Activated T-cell treated with anti-CD3 and anti-CD28 coated beads, Interleukin-2, amount 50 U/mL, for 4 hours (primary cell): ENCODE data around the gene GLE1. TPM values are rescaled to one million over a fixed set of nuclear protein-coding genes. Genes with fewer than 3 reads are reported as not detected.
A peak's percentile ranks its signal among the peaks of the same experiment; 100 is the strongest.

ENCODE experiments used
- ATAC-seq, 2 donors: fragments of 200-7000 bp; cut with Tn5 transposase; one replicate each; pipeline ENCODE4 v1.10.0; 2021
- DNase-seq: peaks from one replicate; pipeline ENCODE4 v3.0.0-alpha.2; 2020
- H3K27me3 Mint-ChIP-seq: one replicate; pipeline ENCODE4 v1.8.0; 2021; ENCODE audit warnings: low read depth, mixed read lengths
- H3K36me3 Mint-ChIP-seq: one replicate; pipeline ENCODE4 v1.8.0; 2022; ENCODE audit warnings: mixed read lengths; ENCODE audit not compliant: insufficient read depth
- H3K4me1 Mint-ChIP-seq: one replicate; pipeline ENCODE4 v1.8.0; 2021; ENCODE audit warnings: low read depth, mixed read lengths
- H3K4me3 Mint-ChIP-seq: one replicate; pipeline ENCODE4 v1.8.0; 2021; ENCODE audit warnings: mild to moderate bottlenecking, moderate library complexity, mixed read lengths
- H3K9me3 Mint-ChIP-seq: one replicate; pipeline ENCODE4 v1.8.0; 2021; ENCODE audit warnings: mixed read lengths
- total RNA-seq, 3 donors: library from RNA; stranded (reverse); gene quantifications; one replicate each; pipeline ENCODE4 v1.2.1, GENCODE V29; 2021

GLE1 gene
- total RNA-seq, 3 donors from 2014 or later = 39.3 to 42.2 (median 41.9) TPM

GRCh38 chr9:128521956-128522355, 17.4 kb downstream of the GLE1 start:
- DNase-seq (no peak), ATAC-seq (no peak)
- Mint-ChIP-seq H3K4me1 (no peaks in the 10 kb centered on the region), H3K36me3 (peaks cover 34% of the 10 kb centered on the region), H3K4me3 (no peak overlapping the region), H3K9me3 (no peaks in the 10 kb centered on the region), H3K27me3 (no peaks in the 10 kb centered on the region)

DNA sequence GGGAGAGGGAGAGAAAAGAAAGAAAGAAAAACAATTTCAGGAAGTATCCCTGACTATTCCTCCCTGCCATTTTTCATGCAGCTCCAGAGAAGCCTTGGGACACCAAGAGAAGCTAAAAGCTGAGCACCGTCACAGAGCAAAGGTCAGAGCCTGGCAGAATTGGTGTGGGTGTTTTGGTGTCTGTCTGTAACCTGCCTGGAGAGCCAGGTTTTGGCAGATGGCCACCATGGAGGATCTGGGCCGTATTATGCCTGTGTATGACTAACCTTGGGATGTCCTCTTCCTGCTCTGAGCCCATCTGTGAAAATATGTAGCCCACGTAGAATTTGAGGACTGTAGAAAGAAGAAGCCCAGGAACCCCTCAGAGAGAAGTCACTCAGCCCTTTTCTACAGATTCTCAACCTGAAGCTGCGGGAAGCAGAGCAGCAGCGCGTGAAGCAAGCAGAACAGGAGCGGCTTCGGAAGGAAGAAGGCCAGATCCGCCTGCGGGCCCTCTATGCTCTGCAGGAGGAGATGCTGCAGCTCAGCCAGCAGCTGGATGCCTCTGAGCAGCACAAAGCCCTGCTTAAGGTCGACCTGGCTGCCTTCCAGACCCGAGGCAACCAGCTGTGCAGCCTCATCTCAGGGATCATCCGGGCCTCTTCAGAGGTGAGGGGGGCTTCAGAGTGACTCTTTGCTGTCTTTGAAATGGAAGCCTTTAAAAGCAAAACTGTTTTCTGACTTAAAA, 18.8 kb downstream of the GLE1 start:
- DNase-seq = no peak
- H3K4me1 Mint-ChIP-seq = no peaks in the 10 kb centered on the region
- H3K36me3 Mint-ChIP-seq = peaks cover 26% of the 10 kb centered on the region

DNA sequence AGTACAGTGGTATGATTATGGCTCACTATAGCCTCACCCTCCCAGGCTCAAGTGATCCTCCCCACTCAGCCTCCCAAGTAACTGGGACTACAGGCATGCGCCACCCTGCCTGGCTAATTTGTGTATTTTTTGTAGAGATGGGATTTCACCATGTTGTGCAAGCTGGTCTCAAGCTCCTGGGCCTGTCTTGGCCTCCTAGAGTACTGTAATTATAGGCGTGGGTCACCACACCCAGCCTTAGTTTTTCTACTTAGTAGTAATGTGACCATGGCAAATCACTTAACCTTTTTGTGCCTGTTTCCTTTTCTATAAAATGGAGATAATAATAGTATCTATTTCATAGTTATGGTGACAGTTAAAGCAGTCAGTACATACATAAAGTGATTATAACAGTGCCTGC, 22.2 kb downstream of the GLE1 start:
- DNase-seq (no peak), ATAC-seq (no peak)

More for the DNA sequence above, 18.8 kb downstream of the GLE1 start:
- H3K9me3 Mint-ChIP-seq = no peaks in the 10 kb centered on the region
- H3K27me3 Mint-ChIP-seq = no peaks in the 10 kb centered on the region
- H3K4me3 Mint-ChIP-seq = no peak overlapping the region
- no peak for ATAC-seq

DNA sequence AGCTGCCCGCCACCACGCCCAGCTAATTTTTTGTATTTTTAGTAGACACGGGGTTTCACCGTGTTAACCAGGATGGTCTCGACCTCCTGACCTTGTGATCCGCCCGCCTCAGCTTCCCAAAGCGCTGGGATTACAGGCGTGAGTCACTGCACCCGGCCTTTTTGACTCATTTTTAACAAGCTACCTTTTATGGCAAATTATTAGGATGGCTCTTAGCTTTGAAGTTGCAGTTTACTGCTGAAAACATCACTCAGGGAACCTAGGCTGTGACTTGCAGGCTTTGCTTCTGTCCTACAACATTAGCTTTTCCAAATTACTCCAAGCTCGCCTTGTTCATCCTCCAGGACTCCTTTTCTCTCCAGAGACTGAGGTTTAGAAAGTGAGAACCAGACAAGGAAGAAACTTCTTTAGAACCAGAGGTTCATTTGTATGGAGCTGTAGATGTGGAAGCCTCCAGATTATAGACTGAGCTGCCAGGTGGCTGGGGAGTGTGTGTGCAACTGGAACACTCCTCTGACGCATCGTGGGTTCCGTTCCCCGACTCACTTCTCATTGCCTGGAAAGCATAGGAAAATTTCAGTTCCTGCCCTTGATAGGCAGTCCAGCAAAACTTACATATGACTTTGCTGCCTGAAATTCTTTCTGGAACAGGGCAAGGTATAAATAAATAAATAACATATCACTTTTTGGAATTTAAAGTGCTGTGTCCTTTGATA, 24.1 kb downstream of the GLE1 start:
- no peaks in the 10 kb centered on the region for H3K9me3 Mint-ChIP-seq
- H3K4me1 Mint-ChIP-seq = no peaks in the 10 kb centered on the region
- H3K36me3 Mint-ChIP-seq = peaks cover 21% of the 10 kb centered on the region
- ATAC-seq (no peak), DNase-seq (no peak)
- H3K27me3 Mint-ChIP-seq = no peaks in the 10 kb centered on the region
- H3K4me3 Mint-ChIP-seq = no peak overlapping the region

More for the DNA sequence above, 22.2 kb downstream of the GLE1 start:
- no peaks in the 10 kb centered on the region for H3K27me3 Mint-ChIP-seq
- H3K4me1 Mint-ChIP-seq = no peaks in the 10 kb centered on the region
- H3K9me3 Mint-ChIP-seq = no peaks in the 10 kb centered on the region
- H3K36me3 Mint-ChIP-seq = peaks cover 25% of the 10 kb centered on the region
- H3K4me3 Mint-ChIP-seq = no peak overlapping the region

- Mint-ChIP-seq H3K4me1 (no peaks in the 10 kb centered on the region), H3K4me3 (no peak overlapping the region), H3K27me3 (no peaks in the 10 kb centered on the region), H3K9me3 (no peaks in the 10 kb centered on the region), H3K36me3 (peaks cover 25% of the 10 kb centered on the region)
- DNase-seq (no peak), ATAC-seq (no peak)
Observed at GRCh38 chr9:128529191-128529590, 24.7 kb downstream of the GLE1 start.

DNA sequence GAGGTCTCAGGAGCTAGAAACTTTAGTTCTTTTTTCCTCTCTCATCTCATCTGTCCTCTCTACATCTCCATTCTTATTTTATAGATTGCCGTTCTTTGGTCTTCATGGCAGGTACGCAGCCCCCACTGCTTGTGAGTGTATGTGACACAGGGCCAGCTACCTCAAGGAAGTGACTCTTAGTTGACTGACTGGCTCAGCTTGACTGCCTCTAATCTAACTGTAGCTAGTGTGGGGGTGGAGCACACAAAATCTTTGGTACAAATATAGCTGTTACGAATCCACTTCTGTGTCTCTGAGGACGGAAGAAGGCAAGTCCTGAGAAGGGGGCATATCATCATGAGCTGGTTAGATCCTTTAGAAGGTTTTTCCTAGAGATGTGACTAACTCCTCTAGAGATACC, 28.1 kb downstream of the GLE1 start:
- no peak for ATAC-seq
- DNase-seq = no peak
- H3K36me3 Mint-ChIP-seq = peaks cover 29% of the 10 kb centered on the region
- H3K27me3 Mint-ChIP-seq = no peaks in the 10 kb centered on the region
- no peaks in the 10 kb centered on the region for H3K9me3 Mint-ChIP-seq
- H3K4me1 Mint-ChIP-seq = no peaks in the 10 kb centered on the region
- no peak overlapping the region for H3K4me3 Mint-ChIP-seq

DNA sequence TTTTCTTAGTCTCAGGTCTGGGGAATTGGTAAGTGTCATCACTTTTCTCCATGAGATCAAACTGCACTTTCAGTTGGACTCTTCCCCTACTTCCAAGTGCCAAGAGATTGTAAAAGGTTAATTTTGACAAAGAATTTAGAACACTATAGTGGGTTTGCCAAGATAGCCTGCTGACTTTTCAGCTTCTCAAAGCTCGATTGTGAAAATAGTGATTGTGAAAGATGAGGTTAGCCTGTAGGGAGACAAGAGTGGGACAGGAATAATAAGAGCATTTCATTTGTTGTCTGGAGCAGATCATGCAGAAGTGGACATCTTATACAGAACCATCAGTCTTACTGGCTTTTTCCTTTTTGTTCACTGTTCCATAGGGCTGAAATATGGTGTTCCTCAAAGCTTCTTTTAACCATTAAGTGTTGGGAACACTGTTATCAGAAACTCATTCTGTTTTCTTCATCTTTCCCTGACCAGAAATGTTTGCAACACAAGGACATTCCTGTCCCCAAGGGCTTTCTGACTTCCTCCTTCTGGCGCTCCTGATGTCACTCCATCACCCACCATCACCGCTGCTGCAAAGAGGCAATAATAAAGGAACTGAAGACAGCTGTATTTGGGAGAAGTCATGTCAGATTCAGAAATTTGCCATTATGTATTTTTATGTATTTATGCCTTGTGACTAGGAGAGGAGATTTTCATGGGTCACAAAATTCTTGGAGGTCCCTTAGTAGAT, 36.3 kb downstream of the GLE1 start:
- Mint-ChIP-seq H3K36me3 (peaks cover 46% of the 10 kb centered on the region), H3K4me3 (no peak overlapping the region), H3K9me3 (no peaks in the 10 kb centered on the region), H3K27me3 (no peaks in the 10 kb centered on the region), H3K4me1 (peaks cover 5% of the 10 kb centered on the region)
- DNase-seq = no peak
- no peak for ATAC-seq

GRCh38 chr9:128546504-128546903, 42.0 kb downstream of the GLE1 start:
- H3K36me3 Mint-ChIP-seq = peaks cover 10% of the 10 kb centered on the region
- H3K9me3 Mint-ChIP-seq = no peaks in the 10 kb centered on the region
- ATAC-seq = no peak
- no peak overlapping the region for H3K4me3 Mint-ChIP-seq
- H3K4me1 Mint-ChIP-seq = peaks cover 22% of the 10 kb centered on the region
- no peak for DNase-seq
- no peaks in the 10 kb centered on the region for H3K27me3 Mint-ChIP-seq

DNA sequence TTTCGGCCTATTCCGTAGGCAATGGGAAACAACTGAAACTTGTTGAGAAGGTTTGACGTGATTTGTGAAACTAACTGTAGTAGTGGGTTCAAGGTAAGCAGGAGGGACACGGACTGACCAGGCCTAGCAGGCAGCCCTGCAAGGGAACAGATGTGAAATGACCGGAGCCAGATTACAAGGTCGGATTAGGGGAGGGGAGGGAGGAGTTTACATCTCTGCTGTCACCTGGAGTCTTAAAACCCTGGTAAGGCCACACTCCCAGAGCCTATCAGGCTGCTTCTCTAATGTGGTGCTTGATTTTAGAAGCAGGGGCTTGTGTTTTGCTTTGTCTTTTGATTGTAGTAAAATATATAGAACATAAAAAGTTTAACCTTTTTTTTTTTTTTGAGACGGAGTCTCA, 44.4 kb downstream of the GLE1 start:
- Mint-ChIP-seq H3K4me3 (no peak overlapping the region), H3K27me3 (no peaks in the 10 kb centered on the region), H3K9me3 (no peaks in the 10 kb centered on the region), H3K4me1 (peaks cover 27% of the 10 kb centered on the region), H3K36me3 (no peaks in the 10 kb centered on the region)
- no peak for DNase-seq
- no peak for ATAC-seq

DNA sequence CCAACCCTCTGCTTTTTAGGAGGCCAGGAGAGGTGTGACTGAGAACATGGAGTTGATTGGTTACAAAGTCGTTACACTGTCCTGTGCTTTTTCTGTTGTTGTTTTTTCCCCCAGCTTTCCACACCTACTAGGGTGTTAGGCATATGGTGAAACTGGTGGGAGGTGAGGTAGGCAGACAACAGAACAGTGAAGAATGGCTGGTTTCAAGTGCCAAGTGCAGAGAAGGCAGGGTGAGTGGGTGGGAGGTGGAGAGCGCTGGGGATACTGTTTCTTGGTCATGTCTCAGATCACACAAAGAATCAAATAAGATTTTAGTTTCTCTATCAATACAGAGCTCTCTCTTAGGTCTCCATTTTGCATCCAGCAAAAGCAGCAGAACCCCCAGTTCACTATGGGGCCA, 45.7 kb downstream of the GLE1 start:
- peaks cover 27% of the 10 kb centered on the region for H3K4me1 Mint-ChIP-seq
- H3K4me3 Mint-ChIP-seq = peak overlapping the region; percentile 52
- peak; percentile 32 to 33 for ATAC-seq

DNA sequence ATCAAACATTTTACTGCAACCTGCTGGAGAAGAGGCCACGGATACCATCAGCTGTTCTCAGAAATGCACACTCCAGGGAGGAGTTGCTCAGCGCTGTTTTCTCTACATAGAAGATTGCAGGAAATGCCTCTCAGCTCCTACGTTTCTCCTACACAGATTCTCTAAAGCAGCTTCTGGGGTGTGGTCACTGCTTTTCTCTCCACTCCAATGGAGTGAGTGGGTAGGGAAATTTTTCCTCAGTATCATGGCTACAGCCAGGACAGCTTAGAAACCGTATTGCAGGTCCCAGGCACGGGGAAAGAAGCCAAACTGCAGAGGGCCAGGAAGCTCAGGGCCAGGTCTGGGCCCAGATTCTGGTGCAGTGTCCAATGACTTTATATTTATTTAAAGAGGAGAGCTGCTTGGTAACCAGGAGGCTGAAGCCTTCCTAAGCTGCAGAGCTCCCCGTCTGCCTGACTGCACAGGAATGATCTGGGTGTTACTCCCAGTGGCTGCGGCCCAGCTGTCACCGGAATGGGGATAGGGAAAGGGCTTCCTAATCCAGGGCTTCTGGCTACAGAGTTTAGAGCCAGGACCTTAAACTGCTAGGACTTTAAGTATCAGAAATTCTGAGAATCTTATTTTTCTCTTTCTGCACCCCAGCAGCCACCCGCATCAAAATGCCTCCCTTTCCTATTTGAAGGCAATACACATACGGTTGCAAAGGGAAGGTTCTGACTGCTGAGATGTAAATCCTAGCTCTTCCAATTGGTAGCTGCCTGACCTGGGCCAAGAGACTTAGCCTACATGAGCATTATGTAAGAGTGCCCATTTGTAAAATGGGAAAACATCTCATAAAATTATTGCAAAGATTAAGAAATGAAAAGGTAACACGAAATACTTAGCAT, 46.5 kb downstream of the GLE1 start:
- peaks cover 27% of the 10 kb centered on the region for H3K4me1 Mint-ChIP-seq
- DNase-seq (no peak), ATAC-seq (no peak)
- H3K27me3 Mint-ChIP-seq = no peaks in the 10 kb centered on the region
- H3K9me3 Mint-ChIP-seq = no peaks in the 10 kb centered on the region
- peak overlapping the region; percentile 89 for H3K4me3 Mint-ChIP-seq
- H3K36me3 Mint-ChIP-seq = no peaks in the 10 kb centered on the region

More for the DNA sequence above, 45.7 kb downstream of the GLE1 start:
- Mint-ChIP-seq H3K27me3 (no peaks in the 10 kb centered on the region), H3K9me3 (no peaks in the 10 kb centered on the region), H3K36me3 (no peaks in the 10 kb centered on the region)
- DNase-seq = no peak

DNA sequence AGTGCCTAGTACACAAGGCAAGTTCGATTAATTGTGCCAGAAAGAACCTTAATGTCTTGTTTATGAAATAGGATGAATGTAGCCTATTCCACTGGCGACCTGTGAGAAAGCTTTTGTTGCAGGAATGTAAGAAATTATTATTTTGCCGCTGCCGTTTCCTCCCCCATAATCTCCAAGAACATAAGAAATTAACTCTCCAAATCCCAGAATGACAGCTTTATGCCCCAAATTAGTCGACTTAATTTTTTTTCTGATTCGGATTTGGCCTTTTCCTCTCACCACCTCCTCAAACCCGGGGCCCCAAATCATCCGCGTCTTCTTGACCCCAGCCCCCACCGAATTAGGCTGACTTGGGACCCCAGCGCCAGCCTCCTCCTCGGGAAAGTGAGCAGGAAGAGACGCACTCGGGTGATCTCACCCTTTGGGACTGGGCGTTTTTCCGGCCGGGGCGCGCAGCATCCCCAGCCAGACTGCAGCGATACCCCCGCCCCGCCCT, 47.2 kb downstream of the GLE1 start:
- H3K27me3 Mint-ChIP-seq = no peaks in the 10 kb centered on the region
- no peaks in the 10 kb centered on the region for H3K9me3 Mint-ChIP-seq
- H3K4me1 Mint-ChIP-seq = peaks cover 34% of the 10 kb centered on the region
- no peak for DNase-seq
- H3K4me3 Mint-ChIP-seq = peak overlapping the region; percentile 89
- ATAC-seq = no peak
- no peaks in the 10 kb centered on the region for H3K36me3 Mint-ChIP-seq

DNA sequence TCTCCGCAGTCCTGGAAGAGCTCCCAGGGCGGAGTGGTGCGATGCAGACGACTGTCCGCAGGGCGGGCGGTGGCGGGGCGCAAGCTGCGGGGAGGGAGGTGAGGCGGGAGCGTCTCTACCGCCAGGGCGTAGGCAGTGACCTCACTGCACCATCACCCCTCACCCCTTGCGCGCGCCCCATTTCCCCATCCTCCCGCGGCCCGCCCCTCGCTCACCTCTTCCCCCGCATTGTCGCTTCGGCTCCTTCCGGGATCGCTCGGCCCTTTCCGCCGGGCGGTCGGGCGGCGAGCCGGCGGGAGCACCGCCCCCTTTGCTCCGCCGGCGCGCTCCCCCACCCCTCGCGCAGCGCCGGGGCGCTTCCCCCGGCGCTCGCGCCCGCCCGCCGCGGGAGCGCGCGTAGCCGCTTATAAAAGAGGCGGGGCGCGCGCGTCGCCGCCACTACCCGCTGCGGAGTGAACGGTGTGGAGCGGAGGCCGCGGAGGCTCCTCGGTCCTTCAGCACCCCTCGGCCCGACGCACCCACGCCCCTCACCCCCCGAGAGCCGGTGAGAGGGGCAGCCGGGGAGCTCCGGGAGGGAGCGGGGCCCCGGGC, 47.7 kb downstream of the GLE1 start, which contains the start of gene SPTAN1:
TSS of gene SPTAN1 (plus strand) at position 435 of the 591 bp plus-strand sequence. CDS start 14,154 bp downstream, outside the sequence.
- ATAC-seq = peak; percentile 82 to 87
- Mint-ChIP-seq H3K9me3 (no peaks in the 10 kb centered on the region), H3K36me3 (no peaks in the 10 kb centered on the region), H3K4me3 (peak within 1 kb of the TSS; percentile 89), H3K27me3 (no peaks in the 10 kb centered on the region), H3K4me1 (peaks cover 39% of the 10 kb centered on the region)
- peak; percentile 91 for DNase-seq
